ENCODE results near the gene CYP2D6. TPM values are rescaled to one million over a fixed set of nuclear protein-coding genes. Genes with fewer than 3 reads are reported as not detected.
"Not testable (repeated sequence)": the region's sequence is repeated elsewhere in the genome, so short reads cannot be mapped to it uniquely, and the experiment has no call there.

CYP2D6 gene
- total and polyA plus RNA-seq, 2 experiments from 2014 or later = 0.15 TPM; not detected in 1

DNA sequence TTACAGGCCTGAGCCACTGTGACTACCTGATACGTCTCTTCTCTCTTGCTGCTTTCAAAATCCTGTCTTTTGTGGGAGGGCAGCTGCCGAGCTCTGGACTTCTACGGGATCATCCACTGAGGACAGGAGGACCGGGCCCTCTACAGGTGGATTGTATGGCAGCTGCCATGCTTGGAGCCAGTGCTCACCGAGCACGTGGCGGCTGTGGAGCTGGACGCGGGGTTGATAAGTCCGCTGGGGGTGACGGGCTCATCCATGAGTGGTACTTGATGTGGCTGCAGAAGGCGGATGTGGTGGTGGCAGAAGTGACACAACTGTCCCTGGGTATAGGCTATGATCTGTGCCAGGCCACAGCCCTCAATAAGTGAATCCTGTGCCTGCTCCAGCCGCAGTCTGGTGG lies 1.8 kb upstream of the CYP2D6 start:
- H2AFZ ChIP-seq = no peak overlapping the region
- H3F3A ChIP-seq (ENCODE audit: insufficient read depth) = no peaks in the 10 kb centered on the region
- no peak for TF ChIP-seq EZH2phosphoT487 (IDR thresholded peaks at IDR 0.05; ENCODE audit: insufficient read depth, low read depth)
- no peak for TF ChIP-seq EZH2 (IDR thresholded peaks at IDR 0.05; ENCODE audit: insufficient read depth, poor library complexity, severe bottlenecking)
- H3K27me3 ChIP-seq (replicated peaks; ENCODE audit: insufficient read depth) = no peaks in the 10 kb centered on the region
- H3K79me2 ChIP-seq (ENCODE audit: insufficient read depth) = no peaks in the 10 kb centered on the region
- no peak overlapping the region for H3K4me2 ChIP-seq (ENCODE audit: unreplicated experiment)
- no peak overlapping the region for H3K27ac ChIP-seq
- DNase-seq = no peak
- no peaks in the 10 kb centered on the region for H3K9me2 ChIP-seq (ENCODE audit: insufficient read depth)
- in situ Hi-C loops (cut with MboI) = no loop called here
- H3K9ac ChIP-seq = no peak overlapping the region
- no peaks in the 10 kb centered on the region for H3K4me1 ChIP-seq (ENCODE audit: insufficient read depth)
- no peaks in the 10 kb centered on the region for H3K36me3 ChIP-seq (ENCODE audit: low read depth)
- WGBS, 2 experiments (ENCODE audit: low coverage in 1 of 2, low lambda C conversion rate in 2 of 2, missing lambda C conversion rate in 2 of 2) = 78 to 79% methylated on average over 12 to 13 of the region's 13 CpGs
- no peaks in the 10 kb centered on the region for H3K9me3 ChIP-seq (ENCODE audit: low read depth)
- no peaks in the 10 kb centered on the region for H4K20me1 ChIP-seq (ENCODE audit: insufficient read depth)
- H3K4me3 ChIP-seq = no peak overlapping the region

DNA sequence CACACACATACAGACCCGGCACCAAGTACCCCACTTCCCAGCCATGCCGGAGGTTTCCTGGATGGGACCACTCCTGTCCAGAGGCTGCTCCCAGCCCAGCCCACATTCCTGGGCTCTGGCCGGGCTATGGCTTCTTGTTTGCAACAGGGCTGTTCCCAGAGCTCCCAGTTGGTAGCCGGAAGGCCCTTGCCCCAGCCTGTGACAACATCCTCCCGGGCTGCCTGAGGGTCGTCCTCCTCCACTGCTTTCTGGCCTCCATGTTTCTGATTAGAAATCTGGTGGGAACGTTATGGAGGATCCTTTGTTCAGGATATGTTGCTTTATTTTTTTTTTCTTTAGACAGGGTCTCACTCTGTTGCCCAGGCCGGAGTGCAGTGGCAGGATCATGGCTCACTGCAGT lies 952 bp upstream of the CYP2D6 start:
- Histone ChIP-seq H3F3A (ENCODE audit: insufficient read depth) (no peaks in the 10 kb centered on the region), H4K20me1 (ENCODE audit: insufficient read depth) (no peaks in the 10 kb centered on the region), H2AFZ (no peak overlapping the region), H3K36me3 (ENCODE audit: low read depth) (no peaks in the 10 kb centered on the region), H3K4me2 (ENCODE audit: unreplicated experiment) (no peak overlapping the region), H3K9ac (no peak overlapping the region), H3K9me3 (ENCODE audit: low read depth) (no peaks in the 10 kb centered on the region), H3K4me3 (no peak overlapping the region), H3K4me1 (ENCODE audit: insufficient read depth) (no peaks in the 10 kb centered on the region), H3K9me2 (ENCODE audit: insufficient read depth) (no peaks in the 10 kb centered on the region), H3K27me3 (replicated peaks; ENCODE audit: insufficient read depth) (no peaks in the 10 kb centered on the region), H3K79me2 (ENCODE audit: insufficient read depth) (no peaks in the 10 kb centered on the region), H3K27ac (no peak overlapping the region)
- WGBS, 2 experiments (ENCODE audit: low coverage in 1 of 2, low lambda C conversion rate in 2 of 2, missing lambda C conversion rate in 2 of 2) = 58 to 62% methylated on average over 8 of the region's 8 CpGs
- DNase-seq = no peak
- TF ChIP-seq EZH2 (IDR thresholded peaks at IDR 0.05; ENCODE audit: insufficient read depth, poor library complexity, severe bottlenecking) (no peak), EZH2phosphoT487 (IDR thresholded peaks at IDR 0.05; ENCODE audit: insufficient read depth, low read depth) (no peak)
- in situ Hi-C loops (cut with MboI) = no loop called here

DNA sequence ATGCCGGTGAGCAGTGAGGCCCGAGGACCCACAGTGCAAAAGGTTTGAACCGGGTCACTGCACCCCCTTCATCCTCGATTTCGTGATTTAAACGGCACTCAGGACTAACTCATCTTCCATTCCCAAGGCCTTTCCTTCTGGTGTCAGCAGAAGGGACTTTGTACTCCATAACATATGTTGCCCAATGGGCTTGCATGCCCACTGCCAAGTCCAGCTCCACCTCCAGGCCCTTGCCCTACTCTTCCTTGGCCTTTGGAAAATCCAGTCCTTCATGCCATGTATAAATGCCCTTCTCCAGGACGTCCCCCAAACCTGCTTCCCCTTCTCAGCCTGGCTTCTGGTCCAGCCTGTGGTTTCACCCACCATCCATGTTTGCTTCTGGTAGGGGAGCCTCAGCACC lies 428 bp downstream of the CYP2D6 start:
- WGBS, 2 experiments (ENCODE audit: low coverage in 1 of 2, low lambda C conversion rate in 2 of 2, missing lambda C conversion rate in 2 of 2) = 0 to 25% methylated on average over 1 of the region's 7 CpGs
- H3K9me2 ChIP-seq (ENCODE audit: insufficient read depth); H2AFZ ChIP-seq; in situ Hi-C loops (cut with MboI); H3K36me3 ChIP-seq (ENCODE audit: low read depth); H3K79me2 ChIP-seq (ENCODE audit: insufficient read depth); H3K9me3 ChIP-seq (ENCODE audit: low read depth); H3K27ac ChIP-seq; H3K4me2 ChIP-seq (ENCODE audit: unreplicated experiment); H3F3A ChIP-seq (ENCODE audit: insufficient read depth); H3K27me3 ChIP-seq (replicated peaks; ENCODE audit: insufficient read depth); H3K4me3 ChIP-seq; H3K4me1 ChIP-seq (ENCODE audit: insufficient read depth); H3K9ac ChIP-seq; H4K20me1 ChIP-seq (ENCODE audit: insufficient read depth); DNase-seq: not testable (repeated sequence)

DNA sequence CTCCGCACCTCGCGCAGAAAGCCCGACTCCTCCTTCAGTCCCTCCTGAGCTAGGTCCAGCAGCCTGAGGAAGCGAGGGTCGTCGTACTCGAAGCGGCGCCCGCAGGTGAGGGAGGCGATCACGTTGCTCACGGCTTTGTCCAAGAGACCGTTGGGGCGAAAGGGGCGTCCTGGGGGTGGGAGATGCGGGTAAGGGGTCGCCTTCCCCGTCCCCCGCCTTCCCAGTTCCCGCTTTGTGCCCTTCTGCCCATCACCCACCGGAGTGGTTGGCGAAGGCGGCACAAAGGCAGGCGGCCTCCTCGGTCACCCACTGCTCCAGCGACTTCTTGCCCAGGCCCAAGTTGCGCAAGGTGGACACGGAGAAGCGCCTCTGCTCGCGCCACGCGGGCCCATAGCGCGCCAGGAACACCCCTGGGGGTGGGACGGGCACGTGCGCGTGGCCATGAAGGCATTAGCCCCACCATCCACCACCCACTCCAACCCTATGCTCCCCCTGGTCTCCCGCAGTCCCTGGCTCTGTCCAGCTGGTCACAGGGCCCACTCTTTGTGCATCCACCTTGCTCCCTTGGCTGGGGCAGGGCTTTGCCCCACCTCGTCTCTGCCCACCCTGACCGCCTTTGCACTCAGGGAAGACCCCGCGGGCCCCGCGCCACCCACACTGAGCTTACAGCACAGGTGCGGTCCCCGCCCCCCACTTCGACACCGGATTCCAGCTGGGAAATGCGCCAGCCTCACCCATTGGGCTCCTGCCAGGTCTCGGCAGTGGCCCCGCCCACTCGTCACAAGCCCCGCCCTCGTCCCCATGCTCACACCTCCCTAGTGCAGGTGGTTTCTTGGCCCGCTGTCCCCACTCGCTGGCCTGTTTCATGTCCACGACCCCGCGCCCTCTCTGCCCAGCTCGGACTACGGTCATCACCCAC lies 1.6 kb downstream of the CYP2D6 start:
- H3K4me1 ChIP-seq (ENCODE audit: insufficient read depth); H3K9me3 ChIP-seq (ENCODE audit: low read depth); H3K79me2 ChIP-seq (ENCODE audit: insufficient read depth); DNase-seq; H3K27ac ChIP-seq; H3F3A ChIP-seq (ENCODE audit: insufficient read depth); H3K36me3 ChIP-seq (ENCODE audit: low read depth); H3K27me3 ChIP-seq (replicated peaks; ENCODE audit: insufficient read depth); in situ Hi-C loops (cut with MboI); H3K9me2 ChIP-seq (ENCODE audit: insufficient read depth); H3K4me3 ChIP-seq; H4K20me1 ChIP-seq (ENCODE audit: insufficient read depth); H3K9ac ChIP-seq; H2AFZ ChIP-seq; H3K4me2 ChIP-seq (ENCODE audit: unreplicated experiment): not testable (repeated sequence)
- WGBS, 2 experiments (ENCODE audit: low coverage in 1 of 2, low lambda C conversion rate in 2 of 2, missing lambda C conversion rate in 2 of 2) = 62 to 68% methylated on average over 57 to 65 of the region's 65 CpGs

DNA sequence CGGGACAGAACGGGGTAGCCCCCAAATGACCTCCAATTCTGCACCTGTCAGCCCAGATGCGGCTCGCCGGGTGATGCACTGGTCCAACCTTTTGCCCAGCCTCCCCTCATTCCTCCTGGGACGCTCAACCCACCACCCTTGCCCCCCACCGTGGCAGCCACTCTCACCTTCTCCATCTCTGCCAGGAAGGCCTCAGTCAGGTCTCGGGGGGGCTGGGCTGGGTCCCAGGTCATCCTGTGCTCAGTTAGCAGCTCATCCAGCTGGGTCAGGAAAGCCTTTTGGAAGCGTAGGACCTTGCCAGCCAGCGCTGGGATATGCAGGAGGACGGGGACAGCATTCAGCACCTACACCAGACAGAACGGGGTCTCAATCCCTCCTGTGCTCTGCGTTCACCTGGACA lies 2.6 kb downstream of the CYP2D6 start:
- H3F3A ChIP-seq (ENCODE audit: insufficient read depth); H3K4me3 ChIP-seq; H3K9me3 ChIP-seq (ENCODE audit: low read depth); in situ Hi-C loops (cut with MboI); H3K9me2 ChIP-seq (ENCODE audit: insufficient read depth); H3K27ac ChIP-seq; H3K79me2 ChIP-seq (ENCODE audit: insufficient read depth); DNase-seq; H3K4me1 ChIP-seq (ENCODE audit: insufficient read depth); H3K36me3 ChIP-seq (ENCODE audit: low read depth); H2AFZ ChIP-seq; H3K4me2 ChIP-seq (ENCODE audit: unreplicated experiment); H3K9ac ChIP-seq; H4K20me1 ChIP-seq (ENCODE audit: insufficient read depth); H3K27me3 ChIP-seq (replicated peaks; ENCODE audit: insufficient read depth): not testable (repeated sequence)
- WGBS, 2 experiments (ENCODE audit: low coverage in 1 of 2, low lambda C conversion rate in 2 of 2, missing lambda C conversion rate in 2 of 2) = 78 to 88% methylated on average over 11 to 13 of the region's 13 CpGs
